AG10803 (cell line): ENCODE measurements around the gene CCER1.

Experiments
- DNase-seq: peaks from one replicate; pipeline ENCODE4 v3.0.0; 2010; ENCODE audit warnings: low read depth
- H3K4me3 ChIP-seq: 2 replicates; pipeline ENCODE4 v1.5.1; 2011; ENCODE audit warnings: mild to moderate bottlenecking, low read length, control low read depth
- TF ChIP-seq, protein P1 (sequence below): conservative IDR thresholded peaks from 2 replicates; pipeline ENCODE4 v1.5.1; 2011; ENCODE audit warnings: mild to moderate bottlenecking, low read length, control low read depth, inconsistent platforms

The CCER1 gene

DNA sequence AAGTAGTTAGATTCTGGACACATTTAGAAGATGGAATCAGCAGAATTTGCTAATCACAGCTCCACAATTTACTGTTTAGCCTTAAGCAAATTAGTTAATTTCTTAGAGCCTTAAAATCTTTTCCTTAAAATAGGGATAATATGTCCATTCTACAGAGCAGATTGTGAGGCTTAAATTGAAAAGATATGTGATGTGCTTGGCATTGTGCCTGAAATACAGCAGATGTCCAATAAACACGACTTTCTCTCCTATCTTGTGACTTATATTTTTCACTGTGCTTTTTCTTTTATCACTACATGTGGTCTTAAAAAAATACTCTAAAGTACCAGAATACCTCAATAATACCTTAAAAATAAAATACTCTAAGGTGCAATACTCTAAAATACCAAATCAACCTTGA is 30.6 kb downstream of the CCER1 start:
- TF ChIP-seq, protein P1, sequence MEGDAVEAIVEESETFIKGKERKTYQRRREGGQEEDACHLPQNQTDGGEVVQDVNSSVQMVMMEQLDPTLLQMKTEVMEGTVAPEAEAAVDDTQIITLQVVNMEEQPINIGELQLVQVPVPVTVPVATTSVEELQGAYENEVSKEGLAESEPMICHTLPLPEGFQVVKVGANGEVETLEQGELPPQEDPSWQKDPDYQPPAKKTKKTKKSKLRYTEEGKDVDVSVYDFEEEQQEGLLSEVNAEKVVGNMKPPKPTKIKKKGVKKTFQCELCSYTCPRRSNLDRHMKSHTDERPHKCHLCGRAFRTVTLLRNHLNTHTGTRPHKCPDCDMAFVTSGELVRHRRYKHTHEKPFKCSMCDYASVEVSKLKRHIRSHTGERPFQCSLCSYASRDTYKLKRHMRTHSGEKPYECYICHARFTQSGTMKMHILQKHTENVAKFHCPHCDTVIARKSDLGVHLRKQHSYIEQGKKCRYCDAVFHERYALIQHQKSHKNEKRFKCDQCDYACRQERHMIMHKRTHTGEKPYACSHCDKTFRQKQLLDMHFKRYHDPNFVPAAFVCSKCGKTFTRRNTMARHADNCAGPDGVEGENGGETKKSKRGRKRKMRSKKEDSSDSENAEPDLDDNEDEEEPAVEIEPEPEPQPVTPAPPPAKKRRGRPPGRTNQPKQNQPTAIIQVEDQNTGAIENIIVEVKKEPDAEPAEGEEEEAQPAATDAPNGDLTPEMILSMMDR = no peak

DNA sequence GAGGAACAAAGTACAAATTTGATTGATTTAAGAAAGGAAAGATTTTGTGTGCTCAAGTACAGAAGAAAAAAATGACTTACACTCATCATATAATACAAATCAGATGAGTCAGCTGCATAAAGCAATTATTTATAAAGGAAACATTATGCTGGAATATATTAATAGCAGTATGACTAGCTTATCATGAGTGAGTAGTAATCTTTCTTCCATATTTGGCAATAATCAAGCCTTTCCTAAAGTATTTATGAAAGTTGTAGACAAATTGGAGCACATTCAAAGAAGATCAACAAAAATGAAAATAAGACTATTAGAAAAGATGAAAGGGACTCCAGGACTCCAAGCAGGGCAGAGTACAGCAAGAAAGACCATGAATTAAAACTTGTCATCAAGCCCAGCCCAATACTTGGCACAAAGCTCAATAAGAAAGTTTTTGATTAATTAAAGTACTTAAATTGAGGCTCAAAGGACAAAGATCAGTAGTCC is 32.8 kb downstream of the CCER1 start:
- DNase-seq = peak; percentile 46
- H3K4me3 ChIP-seq = no peak overlapping the region
- TF ChIP-seq, protein P1 = no peak

More for the DNA sequence above, 30.6 kb downstream of the CCER1 start:
- no peak for DNase-seq
- H3K4me3 ChIP-seq = no peak overlapping the region

- TF ChIP-seq, protein P1 = no peak
- no peak overlapping the region for H3K4me3 ChIP-seq
- DNase-seq = no peak
Measured at GRCh38 chr12:90921536-90921935, 33.4 kb downstream of the CCER1 start.

DNA sequence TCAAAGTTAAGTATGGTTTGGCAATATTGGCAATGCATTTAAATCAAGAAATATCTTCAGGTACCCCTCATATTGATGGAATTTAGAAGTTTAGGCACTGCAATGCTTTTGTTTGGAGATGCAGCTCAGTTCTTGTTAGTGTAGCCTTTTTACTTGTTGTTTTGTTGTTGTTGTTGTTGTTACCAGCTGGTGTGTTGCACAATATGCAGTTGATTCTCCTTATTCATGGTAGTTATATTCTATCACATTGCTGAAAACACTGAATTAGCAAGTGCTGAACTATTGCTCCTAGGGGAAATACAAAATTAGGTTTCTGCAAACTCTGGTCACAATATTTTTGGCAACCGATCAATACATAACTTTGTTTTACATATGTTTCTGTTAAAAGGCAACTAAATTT is 34.8 kb downstream of the CCER1 start:
- no peak overlapping the region for H3K4me3 ChIP-seq
- no peak for DNase-seq
- TF ChIP-seq, protein P1 = no peak

DNA sequence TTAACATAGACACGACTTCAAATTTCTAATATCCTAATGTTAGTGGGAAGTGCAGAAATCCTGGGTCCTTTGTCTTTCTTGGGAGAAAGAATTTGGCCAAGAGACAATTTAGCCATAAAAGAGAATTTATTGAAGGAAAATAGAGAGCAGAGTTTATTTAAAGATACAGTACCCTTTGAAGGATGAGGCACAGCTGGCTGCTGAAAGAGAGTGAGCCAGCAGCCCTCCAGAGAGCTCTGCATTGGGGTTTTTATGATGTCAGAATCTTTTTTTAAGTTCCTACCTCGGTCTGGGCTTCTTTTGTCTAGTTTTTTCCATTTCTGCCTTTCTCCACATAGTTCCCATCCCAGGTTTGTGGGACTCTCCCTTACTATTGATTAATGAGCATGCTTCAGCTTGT is 37.5 kb downstream of the CCER1 start:
- TF ChIP-seq, protein P1 = no peak
- DNase-seq = no peak

GRCh38 chr12:90916516-90916915 is 38.5 kb downstream of the CCER1 start:
- TF ChIP-seq, protein P1 = no peak
- DNase-seq = no peak
- H3K4me3 ChIP-seq = no peak overlapping the region

More for the DNA sequence above, 37.5 kb downstream of the CCER1 start:
- no peak overlapping the region for H3K4me3 ChIP-seq

DNA sequence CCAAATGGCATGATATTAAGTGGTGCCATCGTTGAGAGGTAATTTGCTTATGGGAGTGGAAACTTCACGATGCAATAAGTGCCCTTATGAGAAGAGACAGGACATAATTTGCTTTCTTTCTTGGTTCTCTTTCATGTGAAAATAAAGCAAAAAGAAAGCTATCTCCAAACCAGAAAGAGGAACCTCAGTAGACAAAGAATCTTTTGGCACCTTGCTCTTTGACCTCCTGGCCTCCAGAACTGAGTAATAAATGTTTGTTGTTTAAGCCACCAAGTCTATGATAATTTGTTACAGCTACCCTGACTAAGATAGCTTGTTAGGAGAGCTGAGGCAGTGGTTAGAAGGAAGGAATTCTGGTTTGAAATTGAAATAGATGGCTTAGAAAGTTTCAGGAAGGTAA is 39.6 kb downstream of the CCER1 start:
- H3K4me3 ChIP-seq = no peak overlapping the region
- TF ChIP-seq, protein P1 = no peak
- no peak for DNase-seq
